ENCODE results near the gene NEUROG3. TPM values are rescaled to one million over a fixed set of nuclear protein-coding genes. Genes with fewer than 3 reads are reported as not detected.

NEUROG3 gene
- 0.26 TPM in 1 of 2 replicates, not detected in the other for total RNA-seq (2014; rRNA removed; shearing (Covaris generic))

- no peaks in the 10 kb centered on the region for H3K9me3 ChIP-seq (replicated peaks)
- no peak within 1 kb of the TSS for H3K27ac ChIP-seq
- no peaks in the 10 kb centered on the region for H3K27me3 ChIP-seq
- no peak within 1 kb of the TSS for H3K4me3 ChIP-seq
- H3K4me1 ChIP-seq: 0 out of 2 replicates have a peak, but pooled peaks cover 2% of the 10 kb centered on the region
- no peaks in the 10 kb centered on the region for H3K36me3 ChIP-seq
- peak in 1 of 2 experiments; percentile 28 for DNase-seq
Observed at GRCh38 chr10:69573056-69573806, at the start of gene NEUROG3. TSS of gene NEUROG3 (minus strand) at chr10:69573422. CDS start at chr10:69573043, 379 bp downstream.

GRCh38 chr10:69620625-69621024 is 47.4 kb upstream of the NEUROG3 start:
- no peak for DNase-seq
- Histone ChIP-seq H3K27ac (no peak overlapping the region), H3K4me3 (no peak overlapping the region), H3K9me3 (replicated peaks) (no peaks in the 10 kb centered on the region), H3K27me3 (no peaks in the 10 kb centered on the region), H3K4me1 (no peaks in the 10 kb centered on the region), H3K36me3 (no peaks in the 10 kb centered on the region)

GRCh38 chr10:69619626-69620025 is 46.4 kb upstream of the NEUROG3 start:
- Histone ChIP-seq H3K27me3 (no peaks in the 10 kb centered on the region), H3K4me3 (no peak overlapping the region), H3K4me1 (no peaks in the 10 kb centered on the region), H3K9me3 (replicated peaks) (no peaks in the 10 kb centered on the region), H3K36me3 (no peaks in the 10 kb centered on the region), H3K27ac (no peak overlapping the region)
- no peak for DNase-seq

GRCh38 chr10:69618746-69619145 is 45.5 kb upstream of the NEUROG3 start:
- no peaks in the 10 kb centered on the region for H3K9me3 ChIP-seq (replicated peaks)
- H3K4me1 ChIP-seq: no peaks in the 10 kb centered on the region
- DNase-seq: no peak
- H3K27ac ChIP-seq: no peak overlapping the region
- no peaks in the 10 kb centered on the region for H3K27me3 ChIP-seq
- H3K4me3 ChIP-seq: no peak overlapping the region
- no peaks in the 10 kb centered on the region for H3K36me3 ChIP-seq

- Histone ChIP-seq H3K36me3 (no peaks in the 10 kb centered on the region), H3K27ac (no peak overlapping the region), H3K27me3 (no peaks in the 10 kb centered on the region), H3K4me3 (no peak overlapping the region), H3K9me3 (replicated peaks) (no peaks in the 10 kb centered on the region), H3K4me1 (no peaks in the 10 kb centered on the region)
- no peak for DNase-seq
Observed at GRCh38 chr10:69616358-69616757, 43.1 kb upstream of the NEUROG3 start.

- Histone ChIP-seq H3K4me3 (no peak overlapping the region), H3K27ac (no peak overlapping the region), H3K36me3 (no peaks in the 10 kb centered on the region), H3K27me3 (no peaks in the 10 kb centered on the region), H3K4me1 (no peaks in the 10 kb centered on the region), H3K9me3 (replicated peaks) (no peaks in the 10 kb centered on the region)
- DNase-seq: no peak
Observed at GRCh38 chr10:69614130-69614529, 40.9 kb upstream of the NEUROG3 start.

- Histone ChIP-seq H3K27me3 (no peaks in the 10 kb centered on the region), H3K9me3 (replicated peaks) (no peaks in the 10 kb centered on the region), H3K27ac (no peak overlapping the region), H3K4me3 (no peak overlapping the region), H3K4me1 (no peaks in the 10 kb centered on the region), H3K36me3 (no peaks in the 10 kb centered on the region)
- DNase-seq: no peak
Observed at GRCh38 chr10:69612760-69613159, 39.5 kb upstream of the NEUROG3 start.

GRCh38 chr10:69609077-69609476 is 35.9 kb upstream of the NEUROG3 start:
- Histone ChIP-seq H3K36me3 (no peaks in the 10 kb centered on the region), H3K27ac (no peak overlapping the region), H3K4me1 (no peaks in the 10 kb centered on the region), H3K27me3 (no peaks in the 10 kb centered on the region), H3K9me3 (replicated peaks) (no peaks in the 10 kb centered on the region), H3K4me3 (no peak overlapping the region)
- DNase-seq: no peak

GRCh38 chr10:69600761-69601330 is 27.6 kb upstream of the NEUROG3 start:
- peak in 1 of 2 experiments; percentile 31 for DNase-seq
- H3K9me3 ChIP-seq (replicated peaks): no peaks in the 10 kb centered on the region
- H3K27me3 ChIP-seq: no peaks in the 10 kb centered on the region
- no peaks in the 10 kb centered on the region for H3K36me3 ChIP-seq
- H3K27ac ChIP-seq: no peak overlapping the region
- 0 out of 2 replicates have a peak, but pooled peaks cover 3% of the 10 kb centered on the region for H3K4me1 ChIP-seq
- no peak overlapping the region for H3K4me3 ChIP-seq

- peaks cover 14% of the 10 kb centered on the region for H3K4me1 ChIP-seq
- no peak overlapping the region for H3K4me3 ChIP-seq
- DNase-seq: no peak
- no peaks in the 10 kb centered on the region for H3K36me3 ChIP-seq
- H3K27me3 ChIP-seq: no peaks in the 10 kb centered on the region
- no peaks in the 10 kb centered on the region for H3K9me3 ChIP-seq (replicated peaks)
- no peak overlapping the region for H3K27ac ChIP-seq
Observed at GRCh38 chr10:69588358-69588757, 15.1 kb upstream of the NEUROG3 start.

- peak in 1 of 2 experiments; percentile 52 for DNase-seq
- H3K27ac ChIP-seq: peak overlapping the region; percentile 90
- no peak overlapping the region for H3K4me3 ChIP-seq
- no peaks in the 10 kb centered on the region for H3K36me3 ChIP-seq
- H3K27me3 ChIP-seq: no peaks in the 10 kb centered on the region
- peaks cover 37% of the 10 kb centered on the region for H3K4me1 ChIP-seq
- H3K9me3 ChIP-seq (replicated peaks): no peaks in the 10 kb centered on the region
Observed at GRCh38 chr10:69584624-69585023, 11.4 kb upstream of the NEUROG3 start.

GRCh38 chr10:69583106-69583505 is 9.9 kb upstream of the NEUROG3 start:
- peaks cover 40% of the 10 kb centered on the region for H3K4me1 ChIP-seq
- peak overlapping the region; percentile 90 for H3K27ac ChIP-seq
- H3K9me3 ChIP-seq (replicated peaks): no peaks in the 10 kb centered on the region
- H3K4me3 ChIP-seq: no peak overlapping the region
- H3K36me3 ChIP-seq: no peaks in the 10 kb centered on the region
- peak; percentile 69 to 93 for DNase-seq
- no peaks in the 10 kb centered on the region for H3K27me3 ChIP-seq

- H3K36me3 ChIP-seq: no peaks in the 10 kb centered on the region
- H3K27ac ChIP-seq: peak overlapping the region; percentile 90
- DNase-seq: no peak
- peaks cover 42% of the 10 kb centered on the region for H3K4me1 ChIP-seq
- no peak overlapping the region for H3K4me3 ChIP-seq
- no peaks in the 10 kb centered on the region for H3K9me3 ChIP-seq (replicated peaks)
- H3K27me3 ChIP-seq: no peaks in the 10 kb centered on the region
Observed at GRCh38 chr10:69580435-69580834, 7.2 kb upstream of the NEUROG3 start.

- no peak overlapping the region for H3K27ac ChIP-seq
- H3K36me3 ChIP-seq: no peaks in the 10 kb centered on the region
- H3K4me1 ChIP-seq: peaks cover 41% of the 10 kb centered on the region
- H3K4me3 ChIP-seq: no peak overlapping the region
- no peaks in the 10 kb centered on the region for H3K9me3 ChIP-seq (replicated peaks)
- H3K27me3 ChIP-seq: no peaks in the 10 kb centered on the region
- DNase-seq: no peak
Observed at GRCh38 chr10:69579464-69580060, 6.3 kb upstream of the NEUROG3 start.

- no peak overlapping the region for H3K27ac ChIP-seq
- DNase-seq: no peak
- no peaks in the 10 kb centered on the region for H3K27me3 ChIP-seq
Observed at GRCh38 chr10:69578508-69578991, 5.3 kb upstream of the NEUROG3 start.

More at GRCh38 chr10:69578508-69578991, 5.3 kb upstream of the NEUROG3 start:
- H3K4me3 ChIP-seq: no peak overlapping the region
- no peaks in the 10 kb centered on the region for H3K36me3 ChIP-seq
- no peaks in the 10 kb centered on the region for H3K9me3 ChIP-seq (replicated peaks)
- H3K4me1 ChIP-seq: peaks cover 31% of the 10 kb centered on the region

Data from SJCRH30 (cell line).